ENCODE measurements around the gene C1orf87. TPM values are rescaled to one million over a fixed set of nuclear protein-coding genes. Genes with fewer than 3 reads are reported as not detected.

Gene C1orf87
- total RNA-seq, 1 experiment from 2014 or later: 0.33 TPM

GRCh38 chr1:59999746-60000145 lies 73.8 kb downstream of the C1orf87 start:
- Histone ChIP-seq H3K4me2 (ENCODE audit: insufficient read depth, insufficient read length, low read length) (no peak overlapping the region), H3T11ph (ENCODE audit: low read length) (no peak overlapping the region), H2BK15ac (ENCODE audit: low read depth, low read length) (no peak overlapping the region), H3K23ac (ENCODE audit: insufficient read length, low read depth, low read length) (no peak overlapping the region), H4K8ac (replicated peaks; ENCODE audit: insufficient read length, low read depth, low read length) (no peak overlapping the region), H2BK12ac (ENCODE audit: insufficient read length, low read depth, low read length) (no peak overlapping the region), H3K18ac (ENCODE audit: insufficient read length, low read depth, low read length) (no peak overlapping the region), H3K23me2 (ENCODE audit: insufficient read length, low read depth, low read length, poor library complexity, severe bottlenecking) (no peaks in the 10 kb centered on the region), H3K27ac (ENCODE audit: insufficient read length, low read depth, low read length) (no peak overlapping the region), H3K9me3 (ENCODE audit: control insufficient read depth, low read depth, low read length) (no peaks in the 10 kb centered on the region), H4K91ac (ENCODE audit: insufficient read length, low read depth, low read length) (no peak overlapping the region), H2AFZ (ENCODE audit: low read length) (no peak overlapping the region), H3K4me1 (ENCODE audit: insufficient read depth, low read length) (no peaks in the 10 kb centered on the region; the same call in 1 of the 2 replicates), H4K5ac (ENCODE audit: insufficient read length, low read depth, low read length) (no peak overlapping the region), H2BK5ac (ENCODE audit: insufficient read length, low read length) (no peak overlapping the region), H3K14ac (ENCODE audit: insufficient read depth, low read length) (no peak overlapping the region), H3K27me3 (ENCODE audit: insufficient read depth, low read length) (no peaks in the 10 kb centered on the region), H2BK20ac (ENCODE audit: low read depth, low read length, poor library complexity, severe bottlenecking) (no peak overlapping the region), H3K9ac (ENCODE audit: extremely low read depth, insufficient read length, low read length) (no peak overlapping the region), H3K4ac (ENCODE audit: low read depth, low read length) (no peak overlapping the region), H2BK120ac (ENCODE audit: low read depth, low read length, poor library complexity, severe bottlenecking) (no peak overlapping the region), H3K79me2 (ENCODE audit: insufficient read depth, low read length) (no peaks in the 10 kb centered on the region), H4K20me1 (ENCODE audit: control insufficient read depth, insufficient read depth, insufficient read length) (no peaks in the 10 kb centered on the region), H3K79me1 (ENCODE audit: insufficient read depth, low read depth, low read length, poor library complexity, severe bottlenecking) (no peaks in the 10 kb centered on the region), H2AK5ac (ENCODE audit: insufficient read length, low read length) (no peak overlapping the region), H3K56ac (ENCODE audit: insufficient read length, low read depth, low read length) (no peak overlapping the region)
- Mint-ChIP-seq H3K4me1 (peaks cover 28 to 33% of the 10 kb centered on the region in 2 experiments), H3K27me3 (ENCODE audit: low read depth) (no peaks in the 10 kb centered on the region), H3K4me3 (no peak overlapping the region), H3K27ac (no peak overlapping the region), H3K36me3 (ENCODE audit: insufficient read depth in 1 of 3, low read depth in 3 of 3) (no peaks in the 10 kb centered on the region), H3K9me3 (no peaks in the 10 kb centered on the region)
- WGBS (ENCODE audit: extremely low coverage, insufficient read length, low lambda C conversion rate): no CpG with 5 or more reads among the region's 2 CpGs
- DNase-seq: no peak
- TF ChIP-seq, protein P1, sequence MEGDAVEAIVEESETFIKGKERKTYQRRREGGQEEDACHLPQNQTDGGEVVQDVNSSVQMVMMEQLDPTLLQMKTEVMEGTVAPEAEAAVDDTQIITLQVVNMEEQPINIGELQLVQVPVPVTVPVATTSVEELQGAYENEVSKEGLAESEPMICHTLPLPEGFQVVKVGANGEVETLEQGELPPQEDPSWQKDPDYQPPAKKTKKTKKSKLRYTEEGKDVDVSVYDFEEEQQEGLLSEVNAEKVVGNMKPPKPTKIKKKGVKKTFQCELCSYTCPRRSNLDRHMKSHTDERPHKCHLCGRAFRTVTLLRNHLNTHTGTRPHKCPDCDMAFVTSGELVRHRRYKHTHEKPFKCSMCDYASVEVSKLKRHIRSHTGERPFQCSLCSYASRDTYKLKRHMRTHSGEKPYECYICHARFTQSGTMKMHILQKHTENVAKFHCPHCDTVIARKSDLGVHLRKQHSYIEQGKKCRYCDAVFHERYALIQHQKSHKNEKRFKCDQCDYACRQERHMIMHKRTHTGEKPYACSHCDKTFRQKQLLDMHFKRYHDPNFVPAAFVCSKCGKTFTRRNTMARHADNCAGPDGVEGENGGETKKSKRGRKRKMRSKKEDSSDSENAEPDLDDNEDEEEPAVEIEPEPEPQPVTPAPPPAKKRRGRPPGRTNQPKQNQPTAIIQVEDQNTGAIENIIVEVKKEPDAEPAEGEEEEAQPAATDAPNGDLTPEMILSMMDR (conservative IDR thresholded peaks at IDR 0.05): no peak
